Tibial nerve (tissue), 4 donors: ENCODE measurements around the gene KIT. TPM values are rescaled to one million over a fixed set of nuclear protein-coding genes. Genes with fewer than 3 reads are reported as not detected.

Experiments used
- DNase-seq, 2 donors: peaks; one replicate each; pipeline ENCODE4 v3.0.0-alpha.2; 2019; ENCODE audit warnings: low spot score in 2 of 2
- H3K27ac ChIP-seq, 4 donors: fragments of 200-600 bp; sonication (generic) in 3 of 4; one replicate each; pipeline ENCODE4 v1.5.1; 2017 to 2019; ENCODE audit warnings: mild to moderate bottlenecking in 1 of 4
- H3K27me3 ChIP-seq, 2 donors: fragments of 200-600 bp; sonication (generic) in 1 of 2; one replicate each; pipeline versions ENCODE4 v1.5.1 to v1.6.0; 2017 to 2019
- H3K36me3 ChIP-seq, 3 donors: fragments of 200-600 bp; sonication (generic); one replicate each; pipeline ENCODE4 v1.5.1; 2018 to 2019
- H3K4me1 ChIP-seq, 4 donors: fragments of 200-600 bp; sonication (generic) in 3 of 4; one replicate each; pipeline ENCODE4 v1.5.1; 2017 to 2019
- H3K4me3 ChIP-seq, 4 donors: fragments of 200-600 bp; sonication (generic) in 3 of 4; one replicate each; pipeline ENCODE4 v1.5.1; 2017 to 2019; ENCODE audit warnings: mild to moderate bottlenecking in 1 of 4, moderate library complexity in 1 of 4
- H3K9me3 ChIP-seq, 4 donors: fragments of 200-600 bp; sonication (generic) in 3 of 4; one replicate each; pipeline ENCODE4 v1.5.1; 2017 to 2019
- CTCF ChIP-seq, 5 experiments: fragments of 200-600 bp in 3 of 5; fragments of 450-650 bp in 2 of 5; sonication (generic) in 3 of 5; IDR thresholded peaks; one replicate each; pipeline ENCODE4 v1.5.1; 2016 to 2019; ENCODE audit warnings: antibody characterized with exemption in 5 of 5, mild to moderate bottlenecking in 3 of 5, moderate library complexity in 2 of 5
- EP300 ChIP-seq, 2 donors: sonication (generic); formaldehyde crosslinking; IDR thresholded peaks; one replicate each; pipeline ENCODE4 v1.6.1; 2017; ENCODE audit warnings: antibody characterized with exemption in 2 of 2, mild to moderate bottlenecking in 1 of 2
- POLR2A ChIP-seq, 2 donors: fragments of 450-650 bp; IDR thresholded peaks; one replicate each; pipeline ENCODE4 v1.6.1; 2017; ENCODE audit warnings: antibody characterized with exemption in 2 of 2, mild to moderate bottlenecking in 2 of 2, moderate library complexity in 2 of 2
- WGBS, 2 donors: methylation state at CpG; one replicate each; pipeline ENCODE4 v1.1.5; 2018; 5-methylcytosine and 5-hydroxymethylcytosine counted together
- total RNA-seq, 4 donors: library from RNA; depleted of rRNA; stranded (reverse); fragments of >200 nt; gene quantifications; one replicate each; pipeline ENCODE4 v1.1.0, GENCODE V29; 2016

The KIT gene
- total RNA-seq, 4 donors from 2014 or later: 1.5 to 18.6 (median 8.4) TPM

- TF ChIP-seq POLR2A (IDR thresholded peaks at IDR 0.05) (no peak), EP300 (IDR thresholded peaks at IDR 0.05) (no peak), CTCF (IDR thresholded peaks at IDR 0.05) (no peak)
- H3K36me3 ChIP-seq: no peaks in the 10 kb centered on the region
- WGBS, 2 donors: 94 to 95% methylated on average over 5 of the region's 5 CpGs
- peaks cover 0 to 3% (median 0%) of the 10 kb centered on the region in 4 donors for H3K4me1 ChIP-seq
- H3K27me3 ChIP-seq: no peaks in the 10 kb centered on the region
- no peaks in the 10 kb centered on the region for H3K9me3 ChIP-seq
- no peak overlapping the region for H3K4me3 ChIP-seq
- DNase-seq: no peak
- H3K27ac ChIP-seq: no peak overlapping the region
These were observed 38.9 kb downstream of the KIT start for GRCh38 chr4:54696649-54697048.

GRCh38 chr4:54700986-54701385 is 43.2 kb downstream of the KIT start:
- Histone ChIP-seq H3K4me3 (no peak overlapping the region), H3K27ac (no peak overlapping the region), H3K36me3 (no peaks in the 10 kb centered on the region), H3K4me1 (no peaks in the 10 kb centered on the region), H3K9me3 (no peaks in the 10 kb centered on the region), H3K27me3 (no peaks in the 10 kb centered on the region)
- no peak for DNase-seq
- TF ChIP-seq CTCF (IDR thresholded peaks at IDR 0.05) (no peak), POLR2A (IDR thresholded peaks at IDR 0.05) (no peak), EP300 (IDR thresholded peaks at IDR 0.05) (no peak)
- 15 to 19% methylated on average over 2 of the region's 2 CpGs for WGBS, 2 donors

GRCh38 chr4:54703182-54703581 is 45.4 kb downstream of the KIT start:
- Histone ChIP-seq H3K27me3 (no peaks in the 10 kb centered on the region), H3K4me1 (no peaks in the 10 kb centered on the region), H3K36me3 (no peaks in the 10 kb centered on the region), H3K27ac (no peak overlapping the region), H3K9me3 (no peaks in the 10 kb centered on the region), H3K4me3 (no peak overlapping the region)
- 86 to 95% methylated on average over 4 of the region's 4 CpGs for WGBS, 2 donors
- TF ChIP-seq CTCF (IDR thresholded peaks at IDR 0.05) (no peak), EP300 (IDR thresholded peaks at IDR 0.05) (no peak), POLR2A (IDR thresholded peaks at IDR 0.05) (no peak)
- no peak for DNase-seq

- no peaks in the 10 kb centered on the region for H3K36me3 ChIP-seq
- H3K4me1 ChIP-seq: no peaks in the 10 kb centered on the region
- no peak for DNase-seq
- 75 to 86% methylated on average over 3 of the region's 3 CpGs for WGBS, 2 donors
- no peaks in the 10 kb centered on the region for H3K27me3 ChIP-seq
- no peaks in the 10 kb centered on the region for H3K9me3 ChIP-seq
- H3K27ac ChIP-seq: no peak overlapping the region
- H3K4me3 ChIP-seq: no peak overlapping the region
- TF ChIP-seq POLR2A (IDR thresholded peaks at IDR 0.05): no peak
- TF ChIP-seq EP300 (IDR thresholded peaks at IDR 0.05): no peak
- TF ChIP-seq CTCF (IDR thresholded peaks at IDR 0.05): no peak
These were observed 49.6 kb downstream of the KIT start for GRCh38 chr4:54707406-54707805.

- Histone ChIP-seq H3K4me1 (no peaks in the 10 kb centered on the region), H3K36me3 (no peaks in the 10 kb centered on the region), H3K27ac (no peak overlapping the region), H3K27me3 (no peaks in the 10 kb centered on the region), H3K9me3 (no peaks in the 10 kb centered on the region), H3K4me3 (no peak overlapping the region)
- DNase-seq: no peak
- TF ChIP-seq EP300 (IDR thresholded peaks at IDR 0.05): no peak
- TF ChIP-seq CTCF (IDR thresholded peaks at IDR 0.05): no peak
- TF ChIP-seq POLR2A (IDR thresholded peaks at IDR 0.05): no peak
- 81 to 85% methylated on average over 15 to 19 of the region's 20 CpGs for WGBS, 2 donors
These were observed 50.9 kb downstream of the KIT start for GRCh38 chr4:54708339-54709279.
